Cerebellar cortex (tissue), 1 donor: ENCODE data around the gene PTGS2.
"Not testable (repeated sequence)": the region's sequence is repeated elsewhere in the genome, so short reads cannot be mapped to it uniquely, and the experiment has no call there.

Source experiments
- DNase-seq: peaks from one replicate; pipeline ENCODE4 v3.0.0-alpha.2; 2015; ENCODE audit warnings: low spot score

PTGS2 gene

GRCh38 chr1:186670297-186671135 is 9.7 kb downstream of the PTGS2 start:
- no peak for DNase-seq

- not testable (repeated sequence) for DNase-seq
Observed at GRCh38 chr1:186669784-186670183, 10.4 kb downstream of the PTGS2 start.

- DNase-seq, result not testable (repeated sequence)
Observed at GRCh38 chr1:186664217-186664616, 16.0 kb downstream of the PTGS2 start.

- no peak for DNase-seq
Observed at GRCh38 chr1:186662752-186663151, 17.5 kb downstream of the PTGS2 start.

- no peak for DNase-seq
Observed at GRCh38 chr1:186659890-186660341, 20.3 kb downstream of the PTGS2 start.

- DNase-seq, result no peak
Observed at GRCh38 chr1:186658999-186659398, 21.2 kb downstream of the PTGS2 start.

- no peak for DNase-seq
Observed at GRCh38 chr1:186657481-186657880, 22.7 kb downstream of the PTGS2 start.

- no peak for DNase-seq
Observed at GRCh38 chr1:186655876-186656275, 24.3 kb downstream of the PTGS2 start.

- DNase-seq, result no peak
Observed at GRCh38 chr1:186654741-186655140, 25.5 kb downstream of the PTGS2 start.

- no peak for DNase-seq
Observed at GRCh38 chr1:186653312-186653711, 26.9 kb downstream of the PTGS2 start.

- DNase-seq, result no peak
Observed at GRCh38 chr1:186648613-186649012, 31.6 kb downstream of the PTGS2 start.

- not testable (repeated sequence) for DNase-seq
Observed at GRCh38 chr1:186647985-186648384, 32.2 kb downstream of the PTGS2 start.

- DNase-seq, result no peak
Observed at GRCh38 chr1:186643614-186644013, 36.6 kb downstream of the PTGS2 start.

- DNase-seq, result not testable (repeated sequence)
Observed at GRCh38 chr1:186637567-186637966, 42.7 kb downstream of the PTGS2 start.

GRCh38 chr1:186636786-186637185 is 43.4 kb downstream of the PTGS2 start:
- no peak for DNase-seq

- DNase-seq, result no peak
Observed at GRCh38 chr1:186634511-186634910, 45.7 kb downstream of the PTGS2 start.

- no peak for DNase-seq
Observed at GRCh38 chr1:186633116-186633515, 47.1 kb downstream of the PTGS2 start.

GRCh38 chr1:186629341-186629740 is 50.9 kb downstream of the PTGS2 start:
- DNase-seq, result no peak

- no peak for DNase-seq
Observed at GRCh38 chr1:186628910-186629309, 51.3 kb downstream of the PTGS2 start.

GRCh38 chr1:186627019-186627418 is 53.2 kb downstream of the PTGS2 start:
- no peak for DNase-seq

- no peak for DNase-seq
Observed at GRCh38 chr1:186626356-186626932, 53.8 kb downstream of the PTGS2 start.

- DNase-seq, result no peak
Observed at GRCh38 chr1:186623551-186623950, 56.7 kb downstream of the PTGS2 start.
